Measurements from ENCODE around the gene RRN3. TPM values are rescaled to one million over a fixed set of nuclear protein-coding genes. Genes with fewer than 3 reads are reported as not detected.

RRN3 gene
- total and polyA plus RNA-seq, 2 donors (not counting 3 experiments of a cell fraction or from before 2014, with no cell fraction given): 15.1 to 26.5 TPM

DNA sequence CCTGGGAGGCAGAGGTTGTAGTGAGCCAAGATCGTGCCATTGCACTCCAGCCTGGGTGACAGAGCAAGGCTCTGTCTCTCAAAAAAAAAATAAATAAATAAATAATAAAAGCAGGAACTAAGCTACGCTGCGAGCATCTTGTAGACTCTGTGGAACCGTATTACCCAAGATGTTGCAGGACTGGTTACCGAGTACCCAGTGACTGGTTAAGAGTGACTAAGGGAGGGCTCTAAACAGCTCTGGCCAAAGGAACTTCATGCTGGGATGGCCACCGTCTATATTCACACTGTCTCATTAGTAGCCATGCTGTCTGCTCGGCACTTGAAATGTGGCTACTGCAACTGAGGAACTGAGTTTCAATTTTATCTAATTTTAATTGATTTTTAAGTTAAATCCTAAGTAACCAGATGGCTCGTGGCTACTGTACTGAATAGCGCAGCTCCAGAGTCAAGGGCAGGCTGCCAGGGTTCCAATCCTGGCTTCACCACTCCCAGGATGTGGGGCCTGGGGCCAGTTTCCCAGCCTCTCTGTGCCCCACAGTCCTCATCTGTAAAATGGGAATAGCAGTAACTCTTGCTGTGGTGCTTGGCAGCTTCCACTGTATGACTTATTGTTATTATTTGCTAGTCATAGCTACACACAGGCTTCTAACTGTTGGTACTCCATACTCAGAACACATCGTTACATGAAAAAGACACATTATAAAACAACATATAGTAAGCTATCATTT is 41.2 kb downstream of the RRN3 start:
- no TSS peak for BruUV-seq (replicated peaks)
- H3K36me3 ChIP-seq (ENCODE audit: control insufficient read depth in 2 of 2, extremely low read depth in 1 of 2, insufficient read depth in 2 of 2, low read length in 2 of 2): no peaks in the 10 kb centered on the region
- intact Hi-C loops (cut with micrococcal nuclease): loop anchor here (10.0 kb wide), 1 partner anchor 78 kb away; the partner anchor contains the start of gene PDXDC1
- H3K27ac ChIP-seq (ENCODE audit: insufficient read depth, low read depth, low read length): no peak overlapping the region
- no peak overlapping the region for H3K4me3 ChIP-seq (replicated peaks in 1 of 3; ENCODE audit: insufficient read depth in 1 of 3, low read depth in 1 of 3, low read length in 3 of 3)
- peaks cover 20% of the 10 kb centered on the region for H3K4me1 ChIP-seq (ENCODE audit: control insufficient read depth, extremely low read depth, insufficient read depth, low read length)
- CTCF ChIA-PET: interaction anchor here (0.8 kb wide), 1 partner anchor 12 kb away, joined by 3 read pairs; no protein-coding TSS in a partner anchor
- peaks cover 47% of the 10 kb centered on the region for H3K79me2 ChIP-seq (ENCODE audit: control insufficient read depth, insufficient read depth, low read length)
- FAIRE-seq (no peak), DNase-seq (ENCODE audit: low read depth, low spot score) (no peak)
- dilution Hi-C loops (cut with MboI; ENCODE audit: extremely low pct_ligation_motif_present, low sequenced_read_pairs): no loop called here
- POLR2A ChIA-PET: interaction anchor here (1.1 kb wide), 1 partner anchor 16 kb away, joined by 3 read pairs; no protein-coding TSS in a partner anchor
- H4K20me1 ChIP-seq (replicated peaks; ENCODE audit: control insufficient read depth, extremely low read depth, insufficient read depth, low read length): no peaks in the 10 kb centered on the region
- no peaks in the 10 kb centered on the region for H3K9me1 ChIP-seq (replicated peaks; ENCODE audit: control insufficient read depth, extremely low read depth, insufficient read depth, low read length)
- no peak overlapping the region for H3K4me2 ChIP-seq (ENCODE audit: insufficient read depth, low read length)
- no peak overlapping the region for H2AFZ ChIP-seq (ENCODE audit: low read depth, low read length)
- no peak overlapping the region for H3K9ac ChIP-seq (replicated peaks; ENCODE audit: extremely low read depth, insufficient read depth, low read length)
- H3K27me3 ChIP-seq (ENCODE audit: control insufficient read depth in 2 of 2, insufficient read depth in 2 of 2, low read length in 2 of 2): no peaks in the 10 kb centered on the region
- TF ChIP-seq GATA2 (IDR thresholded peaks at IDR 0.05; ENCODE audit: insufficient read depth, insufficient read length, low read depth, low read length) (no peak), MYC (IDR thresholded peaks at IDR 0.05; ENCODE audit: low read depth, low read length) (no peak), FOS (IDR thresholded peaks at IDR 0.05; ENCODE audit: borderline replicate concordance, insufficient read depth, low read length) (no peak), POLR2AphosphoS5 (IDR thresholded peaks at IDR 0.05; ENCODE audit: insufficient read depth, low read depth, low read length) (no peak), POLR2A (IDR thresholded peaks at IDR 0.05; ENCODE audit: low read depth, low read length) (no peak), JUN (IDR thresholded peaks at IDR 0.05; ENCODE audit: borderline replicate concordance, insufficient read depth, insufficient read length, low read depth) (no peak), EZH2 (IDR thresholded peaks at IDR 0.05; ENCODE audit: borderline replicate concordance, low read depth, low read length, severe bottlenecking) (no peak)
- TF ChIP-seq, protein P1, sequence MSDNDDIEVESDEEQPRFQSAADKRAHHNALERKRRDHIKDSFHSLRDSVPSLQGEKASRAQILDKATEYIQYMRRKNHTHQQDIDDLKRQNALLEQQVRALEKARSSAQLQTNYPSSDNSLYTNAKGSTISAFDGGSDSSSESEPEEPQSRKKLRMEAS (IDR thresholded peaks at IDR 0.05; ENCODE audit: insufficient read depth, insufficient read length): no peak
- TF ChIP-seq, protein P2, sequence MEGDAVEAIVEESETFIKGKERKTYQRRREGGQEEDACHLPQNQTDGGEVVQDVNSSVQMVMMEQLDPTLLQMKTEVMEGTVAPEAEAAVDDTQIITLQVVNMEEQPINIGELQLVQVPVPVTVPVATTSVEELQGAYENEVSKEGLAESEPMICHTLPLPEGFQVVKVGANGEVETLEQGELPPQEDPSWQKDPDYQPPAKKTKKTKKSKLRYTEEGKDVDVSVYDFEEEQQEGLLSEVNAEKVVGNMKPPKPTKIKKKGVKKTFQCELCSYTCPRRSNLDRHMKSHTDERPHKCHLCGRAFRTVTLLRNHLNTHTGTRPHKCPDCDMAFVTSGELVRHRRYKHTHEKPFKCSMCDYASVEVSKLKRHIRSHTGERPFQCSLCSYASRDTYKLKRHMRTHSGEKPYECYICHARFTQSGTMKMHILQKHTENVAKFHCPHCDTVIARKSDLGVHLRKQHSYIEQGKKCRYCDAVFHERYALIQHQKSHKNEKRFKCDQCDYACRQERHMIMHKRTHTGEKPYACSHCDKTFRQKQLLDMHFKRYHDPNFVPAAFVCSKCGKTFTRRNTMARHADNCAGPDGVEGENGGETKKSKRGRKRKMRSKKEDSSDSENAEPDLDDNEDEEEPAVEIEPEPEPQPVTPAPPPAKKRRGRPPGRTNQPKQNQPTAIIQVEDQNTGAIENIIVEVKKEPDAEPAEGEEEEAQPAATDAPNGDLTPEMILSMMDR (IDR thresholded peaks at IDR 0.05; ENCODE audit: extremely low read depth in 1 of 2, insufficient read depth in 1 of 2, low read depth in 1 of 2, low read length in 2 of 2): no peak
- no peaks in the 10 kb centered on the region for H3K9me3 ChIP-seq (replicated peaks; ENCODE audit: control insufficient read depth, insufficient read depth, low read length)
